Osteocyte (in vitro differentiated cells): ENCODE data around the gene LOXHD1. TPM values are rescaled to one million over a fixed set of nuclear protein-coding genes. Genes with fewer than 3 reads are reported as not detected.

Experiments
- DNase-seq: peaks from one replicate; pipeline ENCODE4 v3.0.0; 2021; ENCODE audit warnings: mixed read lengths; ENCODE audit not compliant: unreplicated experiment; ENCODE audit errors: extremely low spot score
- H3K27ac Mint-ChIP-seq: one replicate; pipeline ENCODE4 v1.8.0; 2021; ENCODE audit warnings: mild to moderate bottlenecking, mixed read lengths; ENCODE audit not compliant: unreplicated experiment
- H3K27me3 Mint-ChIP-seq: one replicate; pipeline ENCODE4 v1.8.0; 2021; ENCODE audit warnings: mixed read lengths; ENCODE audit not compliant: unreplicated experiment
- H3K36me3 Mint-ChIP-seq: one replicate; pipeline ENCODE4 v1.8.0; 2021; ENCODE audit warnings: mixed read lengths; ENCODE audit not compliant: unreplicated experiment
- H3K4me1 Mint-ChIP-seq: one replicate; pipeline ENCODE4 v1.8.0; 2021; ENCODE audit warnings: mixed read lengths; ENCODE audit not compliant: unreplicated experiment
- H3K4me3 Mint-ChIP-seq: one replicate; pipeline ENCODE4 v1.8.0; 2021; ENCODE audit warnings: mild to moderate bottlenecking, moderate library complexity, mixed read lengths; ENCODE audit not compliant: unreplicated experiment
- H3K9me3 Mint-ChIP-seq: one replicate; pipeline ENCODE4 v1.8.0; 2021; ENCODE audit warnings: mixed read lengths; ENCODE audit not compliant: unreplicated experiment
- total RNA-seq: library from RNA; stranded (reverse); gene quantifications from 2 replicates; pipeline ENCODE4 v1.2.1, GENCODE V29; 2021
- TF ChIP-seq, protein P1 (sequence below): fragments of 200-600 bp; sonication (generic); IDR thresholded peaks from 2 replicates; pipeline ENCODE4 v1.5.0; 2021; ENCODE audit warnings: antibody characterized with exemption, mild to moderate bottlenecking, moderate library complexity

LOXHD1 gene
- total RNA-seq, 1 donor from 2014 or later, result not detected

DNA sequence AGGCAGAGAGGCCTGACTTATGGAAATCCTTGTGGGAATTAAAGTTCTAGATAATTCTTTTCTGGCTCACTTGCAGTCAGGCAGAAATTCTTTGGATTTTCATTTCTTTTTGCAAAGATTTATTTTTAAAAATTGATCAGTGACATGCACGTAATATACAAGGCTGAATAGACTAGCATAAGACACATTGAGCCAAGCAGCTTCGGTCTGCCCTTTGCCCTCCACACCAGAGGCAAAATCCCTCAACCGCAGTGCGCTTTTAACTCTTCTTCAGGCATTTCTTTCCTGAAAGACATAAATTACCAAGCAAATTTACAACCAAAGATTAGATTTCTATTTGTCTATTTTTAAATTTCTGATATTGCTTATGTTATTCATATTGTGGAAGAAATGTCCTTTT is 227.9 kb downstream of the LOXHD1 start:
- TF ChIP-seq, protein P1, sequence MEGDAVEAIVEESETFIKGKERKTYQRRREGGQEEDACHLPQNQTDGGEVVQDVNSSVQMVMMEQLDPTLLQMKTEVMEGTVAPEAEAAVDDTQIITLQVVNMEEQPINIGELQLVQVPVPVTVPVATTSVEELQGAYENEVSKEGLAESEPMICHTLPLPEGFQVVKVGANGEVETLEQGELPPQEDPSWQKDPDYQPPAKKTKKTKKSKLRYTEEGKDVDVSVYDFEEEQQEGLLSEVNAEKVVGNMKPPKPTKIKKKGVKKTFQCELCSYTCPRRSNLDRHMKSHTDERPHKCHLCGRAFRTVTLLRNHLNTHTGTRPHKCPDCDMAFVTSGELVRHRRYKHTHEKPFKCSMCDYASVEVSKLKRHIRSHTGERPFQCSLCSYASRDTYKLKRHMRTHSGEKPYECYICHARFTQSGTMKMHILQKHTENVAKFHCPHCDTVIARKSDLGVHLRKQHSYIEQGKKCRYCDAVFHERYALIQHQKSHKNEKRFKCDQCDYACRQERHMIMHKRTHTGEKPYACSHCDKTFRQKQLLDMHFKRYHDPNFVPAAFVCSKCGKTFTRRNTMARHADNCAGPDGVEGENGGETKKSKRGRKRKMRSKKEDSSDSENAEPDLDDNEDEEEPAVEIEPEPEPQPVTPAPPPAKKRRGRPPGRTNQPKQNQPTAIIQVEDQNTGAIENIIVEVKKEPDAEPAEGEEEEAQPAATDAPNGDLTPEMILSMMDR, result no peak
- Mint-ChIP-seq H3K4me3 (no peak overlapping the region), H3K27me3 (peaks cover 47% of the 10 kb centered on the region), H3K9me3 (no peaks in the 10 kb centered on the region), H3K4me1 (no peaks in the 10 kb centered on the region), H3K36me3 (no peaks in the 10 kb centered on the region), H3K27ac (no peak overlapping the region)
- no peak for DNase-seq

DNA sequence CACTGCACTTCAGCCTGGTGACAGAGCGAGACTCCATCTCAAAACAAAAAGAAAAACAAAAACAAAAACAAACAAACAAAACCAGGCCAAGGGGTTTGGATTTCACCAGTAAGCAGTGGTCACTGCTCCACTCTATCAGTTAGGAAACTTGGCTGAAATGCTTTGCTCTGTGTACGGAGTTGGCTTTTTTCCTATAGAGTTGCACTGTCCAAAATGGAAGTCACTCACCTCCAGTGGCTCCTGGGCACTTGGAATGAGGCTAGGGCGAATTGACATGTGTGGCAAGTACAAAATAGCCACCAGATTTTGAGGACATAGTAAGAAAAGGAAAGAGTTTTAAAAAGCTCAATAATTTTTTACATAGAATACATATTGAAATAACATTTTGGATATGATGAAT is 228.7 kb downstream of the LOXHD1 start:
- Mint-ChIP-seq H3K4me1 (no peaks in the 10 kb centered on the region), H3K27ac (no peak overlapping the region), H3K36me3 (no peaks in the 10 kb centered on the region), H3K4me3 (no peak overlapping the region), H3K27me3 (peaks cover 44% of the 10 kb centered on the region), H3K9me3 (no peaks in the 10 kb centered on the region)
- TF ChIP-seq, protein P1, result no peak
- no peak for DNase-seq

DNA sequence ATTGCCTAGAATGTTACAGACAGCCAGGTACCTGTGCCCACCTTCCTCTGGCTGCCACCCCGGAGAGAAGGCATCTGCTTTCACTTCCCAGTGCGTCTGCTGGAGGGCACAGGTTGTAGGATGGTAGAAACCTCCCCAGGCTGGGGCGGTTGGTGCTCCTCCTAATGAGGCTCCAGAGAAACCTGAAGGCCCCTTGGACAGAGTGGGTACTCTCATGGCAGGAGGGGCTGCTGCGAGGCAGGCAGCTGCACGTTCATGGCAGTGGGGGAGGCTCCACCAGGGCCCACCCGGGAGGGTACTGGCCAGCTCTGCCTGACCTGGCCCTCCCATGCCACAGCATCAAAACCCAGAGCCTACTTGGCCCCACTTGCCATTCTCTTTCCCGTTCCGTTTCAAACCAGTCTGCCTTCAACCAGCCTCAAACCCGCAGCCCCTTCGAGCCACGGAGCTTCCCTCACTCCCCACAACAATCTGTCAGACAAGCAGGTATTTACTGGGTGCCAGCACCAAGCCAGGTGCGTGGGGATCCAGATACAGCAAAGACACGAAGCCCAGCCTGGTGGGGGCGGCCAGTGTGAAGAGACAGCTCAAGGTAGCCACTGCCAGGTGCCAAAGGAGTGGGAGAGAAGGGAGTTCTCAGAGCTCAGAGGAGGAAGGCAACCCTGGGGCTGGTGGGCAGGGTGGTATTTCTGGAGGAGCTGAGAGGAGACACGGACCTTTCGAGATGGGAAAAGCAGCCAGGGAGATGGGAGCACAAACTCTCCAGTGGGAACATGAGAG is 229.6 kb downstream of the LOXHD1 start:
- Mint-ChIP-seq H3K27ac (no peak overlapping the region), H3K27me3 (peaks cover 44% of the 10 kb centered on the region), H3K4me1 (peaks cover 2% of the 10 kb centered on the region), H3K4me3 (no peak overlapping the region), H3K36me3 (no peaks in the 10 kb centered on the region), H3K9me3 (no peaks in the 10 kb centered on the region)
- no peak for DNase-seq
- TF ChIP-seq, protein P1, result no peak

Other genes starting within 250 kb of the LOXHD1 start
- gene ST8SIA5, start 99.8 kb upstream of the LOXHD1 start, total RNA-seq, result 0.30 and 0.76 TPM in 2 replicates